Measurements from ENCODE around the gene SDK1.

DNA sequence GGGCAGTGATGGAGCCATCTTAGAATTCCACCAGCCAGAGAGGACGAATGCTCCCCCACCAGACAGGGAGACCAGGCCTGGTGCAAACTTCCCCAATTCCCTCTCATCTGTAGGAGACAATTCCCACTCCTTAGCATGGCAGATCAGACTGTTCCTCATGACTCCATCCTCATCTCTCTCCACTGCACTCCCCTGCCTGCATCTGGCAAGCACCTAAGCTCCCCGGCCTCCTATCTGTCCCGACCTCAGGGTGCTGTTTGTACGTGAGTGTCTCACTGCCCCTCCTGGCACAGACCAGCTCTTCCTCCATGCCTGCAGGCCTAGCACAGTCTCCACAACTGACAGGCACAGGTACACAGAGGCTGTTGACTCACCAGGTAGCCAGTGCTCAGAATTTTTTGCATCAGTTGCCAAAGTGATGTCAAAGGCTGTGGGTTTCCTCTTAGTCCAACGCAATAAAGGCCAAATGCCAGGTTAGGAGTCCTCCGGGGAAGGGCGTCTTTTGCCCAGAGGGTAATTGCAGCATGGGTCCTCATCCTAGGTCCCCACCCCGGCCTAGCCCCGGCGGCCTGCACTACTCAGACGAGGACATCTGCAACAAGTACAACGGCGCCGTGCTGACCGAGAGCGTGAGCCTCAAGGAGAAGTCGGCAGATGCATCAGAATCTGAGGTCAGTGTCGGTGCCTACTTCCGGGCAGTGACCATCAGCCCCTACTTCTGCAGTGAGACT lies 944.2 kb downstream of the SDK1 start:
- TF ChIP-seq EZH2 (IDR thresholded peaks at IDR 0.05; ENCODE audit: insufficient read depth, poor library complexity, severe bottlenecking): no peak
- TF ChIP-seq EZH2phosphoT487 (IDR thresholded peaks at IDR 0.05; ENCODE audit: insufficient read depth, low read depth): no peak

Data from GM23248 (cell line).